ENCODE data around the gene PTPN13. TPM values are rescaled to one million over a fixed set of nuclear protein-coding genes. Genes with fewer than 3 reads are reported as not detected.

The PTPN13 gene
- total and polyA plus RNA-seq, 8 donors, result 1.9 to 9.1 (median 6.7) TPM

- H3K4me1 ChIP-seq, result no peaks in the 10 kb centered on the region
- FAIRE-seq, result no peak
- no peak overlapping the region for H3K27ac ChIP-seq
- no peaks in the 10 kb centered on the region for H3K9me3 ChIP-seq
- H3K4me3 ChIP-seq, result no peak overlapping the region
- no peak for DNase-seq
- ATAC-seq, result no peak
- 93 to 100% methylated on average over 2 of the region's 2 CpGs for WGBS, 2 donors
- H3K27me3 ChIP-seq, result no peaks in the 10 kb centered on the region
- intact Hi-C loops (cut with DNase I), result no loop called here
- H3K36me3 ChIP-seq, result no peaks in the 10 kb centered on the region
- TF ChIP-seq CTCF (IDR thresholded peaks at IDR 0.05), result no peak
Observed at GRCh38 chr4:86818211-86818610, 224.1 kb downstream of the PTPN13 start.

- H3K27me3 ChIP-seq, result no peaks in the 10 kb centered on the region
- ATAC-seq (no peak), FAIRE-seq (no peak), DNase-seq (no peak)
- H3K4me1 ChIP-seq, result no peaks in the 10 kb centered on the region
- no peak for TF ChIP-seq CTCF (IDR thresholded peaks at IDR 0.05)
- H3K9me3 ChIP-seq, result no peaks in the 10 kb centered on the region
- H3K36me3 ChIP-seq, result no peaks in the 10 kb centered on the region
- intact Hi-C loops (cut with DNase I), result no loop called here
- no peak overlapping the region for H3K4me3 ChIP-seq
- 35 to 45% methylated on average over 3 of the region's 3 CpGs for WGBS, 2 donors
- no peak overlapping the region for H3K27ac ChIP-seq
Observed at GRCh38 chr4:86818841-86819240, 224.7 kb downstream of the PTPN13 start.

- no peak for ATAC-seq
- 94 to 95% methylated on average over 7 of the region's 7 CpGs for WGBS, 2 donors
- Histone ChIP-seq H3K36me3 (no peaks in the 10 kb centered on the region), H3K27ac (no peak overlapping the region), H3K9me3 (no peaks in the 10 kb centered on the region), H3K4me1 (no peaks in the 10 kb centered on the region), H3K4me3 (no peak overlapping the region), H3K27me3 (no peaks in the 10 kb centered on the region)
- FAIRE-seq, result no peak
- no peak for DNase-seq
- TF ChIP-seq CTCF (IDR thresholded peaks at IDR 0.05), result no peak
- intact Hi-C loops (cut with DNase I), result no loop called here
Observed at GRCh38 chr4:86819561-86819960, 225.4 kb downstream of the PTPN13 start.

GRCh38 chr4:86821151-86821550 is 227.0 kb downstream of the PTPN13 start:
- ATAC-seq (no peak), FAIRE-seq (no peak), DNase-seq (no peak)
- Histone ChIP-seq H3K27ac (no peak overlapping the region), H3K27me3 (no peaks in the 10 kb centered on the region), H3K36me3 (no peaks in the 10 kb centered on the region), H3K9me3 (no peaks in the 10 kb centered on the region), H3K4me3 (no peak overlapping the region), H3K4me1 (no peaks in the 10 kb centered on the region)
- WGBS, 2 donors, result 54 to 83% methylated on average over 1 of the region's 1 CpG
- intact Hi-C loops (cut with DNase I), result no loop called here
- no peak for TF ChIP-seq CTCF (IDR thresholded peaks at IDR 0.05)

GRCh38 chr4:86822136-86822535 is 228.0 kb downstream of the PTPN13 start:
- no peaks in the 10 kb centered on the region for H3K4me1 ChIP-seq
- ATAC-seq, result no peak
- no peak for FAIRE-seq
- H3K27me3 ChIP-seq, result no peaks in the 10 kb centered on the region
- WGBS, 2 donors, result 93 to 95% methylated on average over 2 of the region's 2 CpGs
- DNase-seq, result no peak
- no peak overlapping the region for H3K4me3 ChIP-seq
- no peaks in the 10 kb centered on the region for H3K9me3 ChIP-seq
- no peaks in the 10 kb centered on the region for H3K36me3 ChIP-seq
- no peak for TF ChIP-seq CTCF (IDR thresholded peaks at IDR 0.05)
- intact Hi-C loops (cut with DNase I), result no loop called here
- H3K27ac ChIP-seq, result no peak overlapping the region
